AG10803 (cell line): Measurements from ENCODE around the gene MYO1D.

Source experiments
- DNase-seq: peaks from one replicate; pipeline ENCODE4 v3.0.0; 2010; ENCODE audit warnings: low read depth
- H3K4me3 ChIP-seq: 2 replicates; pipeline ENCODE4 v1.5.1; 2011; ENCODE audit warnings: mild to moderate bottlenecking, low read length, control low read depth
- TF ChIP-seq, protein P1 (sequence below): conservative IDR thresholded peaks from 2 replicates; pipeline ENCODE4 v1.5.1; 2011; ENCODE audit warnings: mild to moderate bottlenecking, low read length, control low read depth, inconsistent platforms

MYO1D gene

DNA sequence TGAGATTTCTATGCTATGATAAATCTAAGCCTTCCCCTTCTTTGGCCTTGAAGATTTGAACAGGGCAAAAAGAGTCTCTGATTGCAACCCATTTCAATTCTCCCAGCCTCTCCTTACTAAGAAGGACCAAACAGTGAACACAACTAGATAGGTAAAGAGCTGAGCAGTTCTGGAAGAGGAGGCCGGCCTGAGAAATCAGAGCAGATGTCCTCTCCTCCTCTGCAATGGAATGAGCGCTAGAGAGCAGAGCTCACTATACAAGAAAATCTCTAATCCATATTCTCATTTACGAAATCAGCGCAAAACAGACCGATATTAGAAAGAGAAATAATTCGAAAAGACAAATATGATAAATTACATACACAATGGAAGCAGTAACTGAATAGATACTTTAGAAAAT lies 266.0 kb downstream of the MYO1D start:
- DNase-seq = no peak

DNA sequence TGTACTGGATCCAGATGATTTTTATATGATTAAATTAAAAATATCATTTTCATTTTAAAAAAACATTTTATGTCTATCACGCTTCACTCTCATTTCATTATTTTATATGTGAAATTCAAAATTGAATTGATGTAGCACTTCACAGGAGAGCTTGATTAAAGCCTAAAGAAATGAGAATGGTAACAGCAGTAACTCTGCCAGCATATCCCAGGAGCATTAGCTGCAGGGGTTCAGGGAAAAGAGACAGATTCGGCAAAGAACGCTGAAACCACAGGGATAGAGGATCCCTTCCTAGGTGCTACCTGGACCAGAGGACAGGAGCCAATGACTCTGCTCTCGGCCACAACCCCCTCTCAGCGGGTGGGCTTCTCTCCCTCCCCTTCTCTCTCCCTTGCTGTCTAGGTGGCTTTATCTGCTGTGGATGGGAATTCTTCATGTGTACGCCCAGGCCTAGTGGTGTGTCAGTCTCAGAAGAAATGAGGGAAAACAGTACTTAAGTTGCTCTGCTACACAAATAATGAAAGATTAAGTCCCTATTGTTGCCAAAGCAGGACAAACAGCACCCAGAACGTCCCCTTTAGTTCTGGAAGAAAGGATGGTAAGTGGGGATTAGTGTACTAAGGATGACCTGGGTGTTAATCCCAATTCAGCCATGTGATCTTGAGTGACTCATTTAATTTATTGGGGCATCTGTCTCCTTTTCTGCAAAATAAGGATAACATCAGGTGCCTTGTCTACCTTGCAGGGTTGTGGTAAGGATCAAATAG lies 266.9 kb downstream of the MYO1D start:
- TF ChIP-seq, protein P1, sequence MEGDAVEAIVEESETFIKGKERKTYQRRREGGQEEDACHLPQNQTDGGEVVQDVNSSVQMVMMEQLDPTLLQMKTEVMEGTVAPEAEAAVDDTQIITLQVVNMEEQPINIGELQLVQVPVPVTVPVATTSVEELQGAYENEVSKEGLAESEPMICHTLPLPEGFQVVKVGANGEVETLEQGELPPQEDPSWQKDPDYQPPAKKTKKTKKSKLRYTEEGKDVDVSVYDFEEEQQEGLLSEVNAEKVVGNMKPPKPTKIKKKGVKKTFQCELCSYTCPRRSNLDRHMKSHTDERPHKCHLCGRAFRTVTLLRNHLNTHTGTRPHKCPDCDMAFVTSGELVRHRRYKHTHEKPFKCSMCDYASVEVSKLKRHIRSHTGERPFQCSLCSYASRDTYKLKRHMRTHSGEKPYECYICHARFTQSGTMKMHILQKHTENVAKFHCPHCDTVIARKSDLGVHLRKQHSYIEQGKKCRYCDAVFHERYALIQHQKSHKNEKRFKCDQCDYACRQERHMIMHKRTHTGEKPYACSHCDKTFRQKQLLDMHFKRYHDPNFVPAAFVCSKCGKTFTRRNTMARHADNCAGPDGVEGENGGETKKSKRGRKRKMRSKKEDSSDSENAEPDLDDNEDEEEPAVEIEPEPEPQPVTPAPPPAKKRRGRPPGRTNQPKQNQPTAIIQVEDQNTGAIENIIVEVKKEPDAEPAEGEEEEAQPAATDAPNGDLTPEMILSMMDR = no peak
- no peak overlapping the region for H3K4me3 ChIP-seq
- DNase-seq = no peak

More for the DNA sequence above, 266.0 kb downstream of the MYO1D start:
- TF ChIP-seq, protein P1 = no peak
- H3K4me3 ChIP-seq = no peak overlapping the region

DNA sequence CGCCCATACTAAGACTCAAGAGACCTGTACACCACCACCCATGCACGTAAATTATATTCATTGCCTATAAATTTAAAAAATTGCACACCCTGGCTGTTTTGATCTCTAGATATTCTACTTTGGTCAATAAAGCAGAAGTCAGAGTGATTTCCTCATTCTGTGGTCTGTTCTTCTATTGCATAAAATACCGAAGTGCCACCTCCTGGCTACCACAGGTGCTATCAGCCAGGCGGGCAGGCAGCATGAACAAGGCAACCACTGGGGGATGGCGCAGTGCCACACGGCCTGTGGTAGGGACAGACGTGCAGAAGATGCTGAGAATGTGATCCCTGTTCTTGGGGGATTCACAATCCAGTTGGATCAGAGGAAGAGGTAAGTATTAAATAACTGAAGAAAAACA lies 267.8 kb downstream of the MYO1D start:
- DNase-seq = peak; percentile 27
- TF ChIP-seq, protein P1 = no peak
- H3K4me3 ChIP-seq = no peak overlapping the region

DNA sequence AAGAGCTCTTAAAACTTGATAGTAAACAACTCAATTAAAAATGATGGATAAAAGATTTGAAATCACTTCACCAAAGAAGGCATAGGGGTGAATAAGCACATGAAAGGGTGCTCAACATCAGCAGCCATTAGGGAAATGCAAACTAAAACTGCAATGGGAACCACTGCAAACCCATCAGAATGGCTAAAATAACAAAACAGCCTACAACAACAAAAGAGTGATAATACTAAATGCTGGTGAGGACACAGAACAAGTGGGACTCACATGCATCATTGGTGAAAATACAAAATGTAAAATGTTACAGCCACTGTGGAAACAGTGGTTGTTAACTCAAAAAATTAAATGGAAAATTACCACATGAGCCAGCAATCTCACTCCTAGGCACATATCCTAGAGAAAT lies 268.7 kb downstream of the MYO1D start:
- H3K4me3 ChIP-seq = no peak overlapping the region
- no peak for DNase-seq
- TF ChIP-seq, protein P1 = no peak

DNA sequence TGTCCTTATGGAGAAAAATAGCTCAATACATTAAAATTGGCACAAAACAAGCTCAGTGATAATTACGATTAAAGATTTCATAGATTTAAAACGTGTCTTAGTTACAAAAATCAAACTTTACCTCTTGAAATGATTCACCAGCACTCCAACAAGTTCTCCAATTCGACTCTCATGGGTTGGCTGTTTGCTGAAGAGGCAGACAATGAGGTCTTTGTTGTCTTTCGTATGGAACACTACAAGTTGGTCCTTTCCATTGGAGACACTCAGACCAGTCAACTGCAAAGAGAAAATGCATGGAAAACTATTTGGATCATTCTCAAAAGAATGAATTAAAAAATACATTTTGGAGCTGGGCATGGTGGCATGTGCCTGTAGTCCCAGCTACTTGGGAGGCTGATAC lies 272.0 kb downstream of the MYO1D start:
- TF ChIP-seq, protein P1 = no peak
- DNase-seq = no peak
- H3K4me3 ChIP-seq = no peak overlapping the region

DNA sequence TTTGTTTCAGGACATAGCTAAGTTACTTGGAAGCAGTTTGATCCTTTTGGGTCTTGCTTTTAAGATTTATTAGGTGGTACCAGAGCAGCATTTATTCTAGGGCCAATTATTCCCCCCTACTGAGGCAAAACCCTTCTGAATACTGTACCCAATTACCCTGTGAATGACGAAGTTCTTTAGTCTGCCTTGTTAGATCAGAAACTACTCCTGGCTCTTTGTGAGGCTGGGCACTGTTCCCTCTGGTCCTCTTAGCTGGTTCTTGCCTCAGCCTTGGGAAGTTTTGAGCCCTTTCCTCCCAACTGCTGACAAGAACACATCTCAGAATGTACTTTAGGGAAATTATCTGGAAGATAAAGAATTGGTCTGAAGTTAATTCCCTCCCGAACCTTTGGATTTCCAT lies 274.5 kb downstream of the MYO1D start:
- TF ChIP-seq, protein P1 = no peak
- H3K4me3 ChIP-seq = no peak overlapping the region
- no peak for DNase-seq

DNA sequence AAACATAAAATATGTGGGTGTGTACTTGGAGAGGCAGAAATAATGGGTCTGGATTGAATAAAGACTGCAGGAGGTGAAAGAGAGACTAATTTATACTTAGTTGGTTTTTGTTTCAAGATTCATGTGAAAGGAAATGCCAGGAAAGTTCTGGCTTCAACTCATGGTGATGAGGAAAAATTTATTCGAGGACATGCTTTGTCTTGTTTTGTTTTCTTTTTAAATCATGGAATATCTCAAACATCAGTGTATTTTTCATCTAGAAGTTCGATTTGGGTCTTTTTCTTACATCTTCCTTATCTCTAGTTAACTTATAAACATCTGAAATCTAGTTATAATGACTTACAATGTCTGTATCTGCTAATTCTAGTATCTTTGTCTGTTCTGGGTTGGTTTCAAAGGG lies 275.1 kb downstream of the MYO1D start:
- TF ChIP-seq, protein P1 = no peak
- no peak overlapping the region for H3K4me3 ChIP-seq
- DNase-seq = no peak
